Hematopoietic multipotent progenitor cell treated with erythropoietin and hydrocortisone succinate and interleukin-3 and kit ligand, for 4 days (in vitro differentiated cells): ENCODE data around the gene CHN2.
"Not testable (repeated sequence)": the region's sequence is repeated elsewhere in the genome, so short reads cannot be mapped to it uniquely, and the experiment has no call there.

ENCODE experiments used
- DNase-seq: peaks from one replicate; pipeline ENCODE4 v3.0.0-alpha.2; 2015

CHN2 gene

DNA sequence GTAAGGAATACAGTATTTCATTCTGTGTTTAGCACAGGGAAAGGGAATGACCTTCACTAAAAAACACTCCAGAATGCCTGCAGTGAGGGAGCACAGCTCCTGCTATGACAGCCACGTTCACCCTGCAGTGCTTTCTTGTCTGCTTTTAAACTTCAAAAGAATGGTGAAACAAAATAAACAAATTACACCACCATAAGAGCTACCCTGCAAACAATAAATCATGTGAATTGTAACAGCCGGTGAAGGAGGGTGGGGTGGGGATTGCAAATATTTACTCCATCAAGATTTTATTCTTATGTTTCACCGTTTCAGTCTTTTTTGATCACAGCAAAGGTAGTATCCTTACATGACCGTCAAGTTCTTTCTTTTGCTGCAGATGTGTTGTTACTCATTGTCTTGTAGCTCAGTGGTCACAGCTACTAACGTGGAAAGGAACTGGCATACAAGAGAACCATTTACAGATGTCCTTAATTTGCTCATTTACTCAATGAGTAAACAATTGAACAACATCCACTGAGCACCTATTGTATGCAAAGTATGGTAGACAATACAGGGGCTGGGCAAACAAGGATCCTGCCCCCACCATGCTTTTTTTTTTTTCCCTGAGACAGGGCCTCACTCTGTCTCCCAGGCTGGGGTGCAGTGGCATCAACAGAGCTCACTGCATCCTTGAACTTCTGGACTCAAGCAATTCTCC, 4.1 kb upstream of the CHN2 start:
- DNase-seq = no peak

DNA sequence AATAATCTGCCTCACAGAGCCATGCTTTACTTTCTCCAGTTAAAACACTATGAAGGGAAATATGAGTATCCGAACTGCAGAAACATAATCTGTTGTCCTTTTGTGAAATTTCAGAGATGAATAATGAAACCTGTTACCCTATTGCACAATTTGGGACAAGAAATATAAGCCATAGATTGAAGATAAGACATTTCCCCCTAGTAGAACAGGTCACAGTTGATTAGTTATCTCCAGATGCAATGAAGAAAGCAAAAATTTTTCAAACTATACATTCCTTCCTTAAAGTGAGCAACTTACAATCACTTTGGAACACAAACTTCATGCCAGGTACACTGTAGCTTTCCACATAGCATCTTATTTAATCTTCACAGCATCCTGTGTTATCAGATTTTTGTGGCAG, 2.3 kb upstream of the CHN2 start:
- DNase-seq = peak; percentile 45

GRCh38 chr7:29192811-29193210, 1.8 kb upstream of the CHN2 start:
- DNase-seq = peak; percentile 38

DNA sequence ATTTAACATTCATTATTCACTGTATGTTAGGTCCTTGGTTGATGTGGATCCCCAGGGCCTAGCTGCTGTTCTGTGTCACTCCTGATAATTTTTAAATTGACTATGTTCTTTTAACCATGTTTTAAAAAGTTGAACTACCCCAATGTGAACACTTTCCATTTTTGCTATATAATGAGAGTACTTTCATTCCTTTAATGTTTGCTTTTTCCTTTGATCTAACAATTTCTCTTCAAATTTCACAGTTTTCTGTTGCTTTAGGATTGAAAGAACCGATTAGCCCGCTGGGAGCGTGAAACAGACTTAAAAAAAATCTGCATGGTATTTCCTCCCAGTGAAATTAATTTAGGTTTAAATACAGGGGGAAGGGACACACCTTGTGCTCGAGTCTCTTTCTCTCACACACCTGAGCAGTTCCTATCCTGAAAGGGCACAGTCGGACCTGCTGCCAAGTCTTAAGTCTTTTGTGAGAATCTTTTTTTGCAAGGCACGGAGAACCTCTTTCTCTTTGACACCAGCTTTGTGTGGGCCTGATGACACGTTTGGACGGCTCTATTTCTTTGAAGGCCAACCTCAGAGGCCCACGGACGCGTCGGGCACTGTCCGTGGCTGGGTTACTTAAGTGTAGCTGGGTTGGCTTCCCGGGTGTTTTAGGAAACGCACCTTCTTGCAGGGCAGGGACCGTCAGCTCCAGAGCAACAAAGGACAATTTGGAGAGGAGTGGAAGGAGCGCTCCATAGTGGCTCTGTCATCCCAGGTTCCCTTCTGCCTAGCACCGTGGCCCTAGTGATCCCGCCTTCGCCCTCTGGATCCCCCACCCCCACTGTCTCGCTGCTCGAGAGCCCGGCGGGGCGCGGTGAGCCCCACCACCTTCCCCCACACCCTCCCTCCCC, 1.0 kb upstream of the CHN2 start:
- no peak for DNase-seq

GRCh38 chr7:29194206-29194593, 375 bp upstream of the CHN2 start:
- DNase-seq = peak; percentile 55

- DNase-seq = peak; percentile 84
Measured at GRCh38 chr7:29196191-29196590, 1.6 kb downstream of the CHN2 start.

GRCh38 chr7:29196971-29197595, 2.5 kb downstream of the CHN2 start:
- DNase-seq = peak; percentile 75

DNA sequence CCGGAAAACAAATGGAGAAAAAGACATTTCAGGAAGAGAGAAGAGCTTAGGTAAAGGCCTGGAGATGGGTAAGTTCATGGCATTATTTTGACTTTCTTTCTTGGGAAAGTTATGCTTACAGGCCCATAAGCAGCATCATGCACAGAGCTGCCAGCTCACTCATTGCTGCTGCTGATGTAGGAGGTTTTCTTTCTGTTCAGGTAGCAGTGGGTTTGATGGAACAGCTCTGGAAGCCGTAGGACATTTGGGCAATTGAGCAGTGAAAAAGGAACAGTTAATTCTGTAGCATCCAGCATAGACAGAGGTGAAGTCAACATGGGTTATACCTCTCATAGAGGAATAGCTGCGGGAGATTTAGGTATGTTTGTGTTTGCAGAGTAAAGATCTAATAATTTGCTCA, 3.3 kb downstream of the CHN2 start:
- no peak for DNase-seq

DNA sequence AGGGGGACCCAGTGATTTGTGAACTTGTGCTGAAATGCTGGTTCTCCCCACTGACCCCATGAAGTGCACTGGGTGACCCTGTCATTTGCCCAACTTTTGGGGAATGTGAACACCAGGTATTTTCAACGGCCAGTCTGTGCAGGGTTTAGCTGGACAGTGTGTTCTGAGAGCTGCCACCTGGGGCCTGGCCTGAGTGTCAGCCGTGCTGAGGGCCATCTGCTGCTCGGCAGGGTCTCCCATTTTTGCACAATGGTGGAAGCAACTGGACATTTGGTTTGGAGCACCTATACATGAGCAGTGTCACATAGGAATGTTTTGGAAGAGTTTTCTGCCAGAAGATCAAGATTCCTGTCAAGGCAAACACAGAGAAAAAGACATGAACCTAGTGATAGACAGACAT, 5.2 kb downstream of the CHN2 start:
- no peak for DNase-seq

GRCh38 chr7:29202651-29203069, 8.1 kb downstream of the CHN2 start:
- DNase-seq = no peak

GRCh38 chr7:29204491-29205272, 10.1 kb downstream of the CHN2 start:
- DNase-seq = no peak

GRCh38 chr7:29207162-29207801, 12.7 kb downstream of the CHN2 start:
- DNase-seq = peak; percentile 52

DNA sequence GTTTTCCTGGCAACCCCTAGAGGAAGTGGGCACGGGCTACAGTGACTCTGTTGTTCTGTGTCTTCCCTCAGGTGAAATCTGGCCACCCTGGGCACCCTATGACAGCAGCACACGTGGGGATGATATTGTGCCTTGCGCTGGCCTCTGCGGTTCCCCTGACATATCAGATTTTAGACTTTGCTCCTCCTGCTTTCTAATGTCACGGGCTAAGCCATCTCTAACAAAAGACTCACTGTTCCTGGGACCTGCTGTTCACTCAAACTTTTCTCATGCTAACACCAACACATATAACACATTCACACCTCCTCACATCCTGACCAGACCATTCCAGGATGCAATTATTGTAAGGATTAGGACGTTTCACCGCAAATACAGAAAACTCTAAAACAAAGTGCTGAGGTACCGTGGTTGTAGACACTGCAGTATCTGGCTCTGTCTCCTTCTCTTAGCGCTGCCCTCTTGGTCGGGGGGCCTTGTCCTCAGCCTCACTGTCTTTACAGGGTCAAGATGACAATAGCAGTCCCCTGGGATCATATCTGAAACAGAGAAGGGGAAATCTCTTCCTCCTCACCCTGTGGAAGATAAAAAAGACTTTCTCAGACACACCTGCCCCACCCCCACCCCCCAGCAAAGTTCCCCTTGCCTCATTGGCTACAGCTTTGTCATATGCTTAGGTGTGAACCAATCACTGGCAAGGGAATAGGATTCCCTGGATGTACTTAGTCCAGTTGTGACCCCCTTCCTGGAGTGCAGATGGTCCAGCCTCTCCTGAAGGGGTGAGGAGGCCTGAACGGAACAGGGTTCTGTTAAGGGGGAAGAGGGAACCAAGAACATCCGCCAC, 14.1 kb downstream of the CHN2 start:
- DNase-seq = no peak

DNA sequence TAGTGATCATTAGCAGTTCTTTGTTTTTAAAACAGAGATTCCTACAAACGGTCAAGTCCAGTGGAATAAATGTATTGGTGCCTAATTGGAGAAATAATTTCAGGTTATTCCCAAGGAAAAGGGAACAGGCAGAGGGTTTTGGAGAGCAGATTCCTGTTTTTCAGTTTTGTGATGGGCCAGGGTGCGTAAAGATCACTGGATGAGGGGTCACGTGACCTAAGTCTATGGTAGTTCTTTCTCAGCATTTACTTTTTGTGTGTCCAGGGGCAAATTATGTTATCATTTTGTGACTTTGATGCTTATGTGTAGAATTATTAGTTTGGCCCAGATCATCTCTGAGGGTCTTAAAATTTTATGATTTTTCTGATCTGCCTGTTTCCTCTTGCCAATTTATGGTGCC, 15.2 kb downstream of the CHN2 start:
- no peak for DNase-seq

- not testable (repeated sequence) for DNase-seq
Measured at GRCh38 chr7:29212736-29213135, 18.2 kb downstream of the CHN2 start.

- DNase-seq = no peak
Measured at GRCh38 chr7:29214056-29214455, 19.5 kb downstream of the CHN2 start.

- no peak for DNase-seq
Measured at GRCh38 chr7:29214816-29215215, 20.2 kb downstream of the CHN2 start.

DNA sequence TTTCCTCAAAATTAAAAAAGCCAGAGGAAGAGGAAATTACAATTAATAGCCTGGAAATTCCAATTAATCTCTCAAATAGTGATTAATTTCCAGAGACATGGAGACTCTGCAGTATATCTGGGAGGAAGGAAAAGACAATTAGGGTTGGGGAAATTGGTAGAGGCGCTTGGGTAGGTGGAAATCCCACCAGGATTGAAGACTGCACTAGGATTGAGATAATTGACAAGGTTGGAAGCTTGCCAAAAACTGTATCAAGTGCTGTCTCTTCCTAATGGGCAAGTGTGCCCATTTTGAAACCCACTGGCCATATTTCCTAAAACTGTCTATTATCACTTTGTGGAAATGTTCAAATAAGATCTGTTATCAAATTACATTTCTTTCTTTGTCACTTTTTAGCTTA, 21.6 kb downstream of the CHN2 start:
- no peak for DNase-seq

DNA sequence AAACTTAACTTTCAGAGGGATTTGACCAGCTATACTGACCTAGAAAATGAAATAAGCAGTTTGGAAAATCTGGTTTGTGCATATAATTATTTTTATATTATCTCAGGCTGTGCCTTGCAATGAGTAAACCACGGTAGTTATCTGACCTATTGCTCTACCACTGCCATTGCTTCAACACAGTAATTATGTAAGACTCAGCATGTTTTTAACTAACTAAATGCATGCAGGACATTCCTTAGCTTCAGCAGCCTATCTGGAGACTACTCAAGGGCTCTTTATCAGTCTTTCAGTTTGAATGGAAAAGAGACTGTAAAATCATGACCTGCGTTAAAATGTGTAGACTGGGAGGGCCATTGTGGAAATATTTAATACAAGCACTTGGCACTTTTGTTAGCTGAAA, 22.5 kb downstream of the CHN2 start:
- peak; percentile 42 for DNase-seq

GRCh38 chr7:29224726-29225125, 30.2 kb downstream of the CHN2 start:
- no peak for DNase-seq

DNA sequence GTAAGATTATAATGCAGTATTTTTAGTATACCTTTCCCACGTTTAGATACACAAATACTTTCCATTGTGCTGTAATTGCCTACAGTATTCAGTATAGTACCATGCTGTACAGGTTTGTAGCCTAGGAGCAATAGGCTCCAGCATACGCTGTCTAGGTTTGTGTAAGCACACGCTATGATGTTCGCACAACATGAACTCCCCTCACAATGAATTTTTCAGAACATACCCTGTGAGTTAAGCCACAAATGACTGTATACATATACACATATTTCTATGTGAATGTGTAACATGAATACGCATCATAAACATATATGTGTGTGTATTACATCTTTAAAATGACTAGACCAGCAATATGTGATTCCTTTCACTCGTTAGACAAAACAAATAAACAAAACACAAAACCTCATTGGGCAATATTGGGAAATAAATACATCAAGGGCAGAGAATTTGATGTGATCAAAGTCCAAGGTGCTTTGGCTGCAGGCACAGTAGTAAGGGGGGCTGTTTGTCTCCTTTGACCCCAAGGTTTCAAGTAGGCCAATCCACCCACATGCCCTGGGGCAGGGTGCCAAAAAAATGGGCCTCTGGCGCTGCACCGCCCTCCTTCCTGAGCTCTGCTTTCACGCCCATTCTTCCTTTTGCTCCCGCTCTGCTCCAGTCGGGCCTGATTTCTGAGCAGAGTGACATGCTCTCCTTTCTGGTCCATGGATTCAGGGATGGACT, 33.9 kb downstream of the CHN2 start:
- DNase-seq = no peak
